Left ventricle myocardium superior (tissue), 1 donor: ENCODE results near the gene MYH9. TPM values are rescaled to one million over a fixed set of nuclear protein-coding genes. Genes with fewer than 3 reads are reported as not detected.
"Not testable (repeated sequence)": the region's sequence is repeated elsewhere in the genome, so short reads cannot be mapped to it uniquely, and the experiment has no call there.

Experiments
- ATAC-seq: fragments of 200-7000 bp; cut with Tn5 transposase; one replicate; pipeline ENCODE4 v1.9.1; 2020; ENCODE audit warnings: mild to moderate bottlenecking, moderate library complexity
- DNase-seq: peaks from one replicate; pipeline ENCODE4 v3.0.0-alpha.2; 2020
- intact Hi-C: fragments of 100-400 bp; cut with micrococcal nuclease; formaldehyde crosslinking; loops from one replicate; pipeline ENCODE4 v1.11.0; 2022
- total RNA-seq: library from RNA; stranded (reverse); fragmentation: NEBNext Ultra II Directional; extraction: Animal tissue kit (Norgen Biotek cat#: 25700); gene quantifications from one replicate; pipeline ENCODE4 v1.2.1, GENCODE V29; 2021
- donor health status: DM: no; HTN: yes; CAD: no; lungs with severe emphysema.

Gene MYH9
- total RNA-seq, 1 donor from 2014 or later, result 161 TPM

GRCh38 chr22:36251979-36252608, 135.7 kb downstream of the MYH9 start:
- intact Hi-C loops, DNase-seq, ATAC-seq: not testable (repeated sequence)

GRCh38 chr22:36250292-36250960, 137.3 kb downstream of the MYH9 start:
- ATAC-seq, DNase-seq, intact Hi-C loops: not testable (repeated sequence)

GRCh38 chr22:36249160-36249559, 138.6 kb downstream of the MYH9 start:
- DNase-seq (no peak), ATAC-seq (no peak)
- intact Hi-C loops, result no loop called here

GRCh38 chr22:36247955-36248354, 139.8 kb downstream of the MYH9 start:
- intact Hi-C loops, result no loop called here
- ATAC-seq, result no peak

GRCh38 chr22:36246718-36247117, 141.0 kb downstream of the MYH9 start:
- ATAC-seq (no peak), DNase-seq (no peak)
- intact Hi-C loops, result no loop called here

More at GRCh38 chr22:36247955-36248354, 139.8 kb downstream of the MYH9 start:
- no peak for DNase-seq

GRCh38 chr22:36245805-36246356, 141.9 kb downstream of the MYH9 start:
- intact Hi-C loops, result no loop called here
- DNase-seq (no peak), ATAC-seq (no peak)

GRCh38 chr22:36244522-36245391, 143.0 kb downstream of the MYH9 start:
- DNase-seq, result peak; percentile 69
- intact Hi-C loops, result no loop called here
- ATAC-seq, result peak; percentile 87

- DNase-seq (peak; percentile 53), ATAC-seq (peak; percentile 42)
- intact Hi-C loops, result no loop called here
Observed at GRCh38 chr22:36243986-36244385, 143.8 kb downstream of the MYH9 start.

- DNase-seq (peak; percentile 92), ATAC-seq (peak; percentile 96)
- intact Hi-C loops, result no loop called here
Observed at GRCh38 chr22:36239401-36240171, 148.2 kb downstream of the MYH9 start, which contains the start of gene APOL2. Gene APOL2, minus strand, starts transcription at chr22:36239527. Its CDS starts 6,365 bp downstream, at chr22:36233162.

- no peak for DNase-seq
- peak; percentile 30 for ATAC-seq
- intact Hi-C loops, result no loop called here
Observed at GRCh38 chr22:36239150-36239400, 148.7 kb downstream of the MYH9 start.

- intact Hi-C loops, result no loop called here
- DNase-seq (no peak), ATAC-seq (peak; percentile 48)
Observed at GRCh38 chr22:36238373-36239149, 149.2 kb downstream of the MYH9 start.

- DNase-seq (no peak), ATAC-seq (peak; percentile 7)
- intact Hi-C loops, result no loop called here
Observed at GRCh38 chr22:36237462-36238372, 150.1 kb downstream of the MYH9 start.

GRCh38 chr22:36236388-36237319, 151.1 kb downstream of the MYH9 start:
- intact Hi-C loops, result no loop called here
- no peak for ATAC-seq
- DNase-seq, result no peak

GRCh38 chr22:36235585-36235984, 152.2 kb downstream of the MYH9 start:
- intact Hi-C loops, result no loop called here
- ATAC-seq (no peak), DNase-seq (no peak)

GRCh38 chr22:36234919-36235318, 152.8 kb downstream of the MYH9 start:
- no peak for DNase-seq
- no peak for ATAC-seq
- intact Hi-C loops, result no loop called here

GRCh38 chr22:36234213-36234612, 153.6 kb downstream of the MYH9 start:
- intact Hi-C loops, result no loop called here
- DNase-seq, result no peak
- ATAC-seq, result no peak
